ENCODE data around the gene OR2T33. TPM values are rescaled to one million over a fixed set of nuclear protein-coding genes. Genes with fewer than 3 reads are reported as not detected.

The OR2T33 gene
- total RNA-seq, 1 donor, result not detected

Other genes with a start within 250 kb of the OR2T33 start
- gene OR2L2, start 247.9 kb downstream of the OR2T33 start, total RNA-seq, result under 0.01 TPM
- not detected for gene OR2L3, start 231.1 kb downstream of the OR2T33 start, total RNA-seq
- gene OR2L13, start 182.8 kb downstream of the OR2T33 start, total RNA-seq, result 0.21 TPM
- not detected for gene OR2M5, start 132.8 kb downstream of the OR2T33 start, total RNA-seq
- 0.10 TPM for gene OR2M2, start 103.2 kb downstream of the OR2T33 start, total RNA-seq
- gene OR2M3, start 80.7 kb downstream of the OR2T33 start, total RNA-seq, result not detected
- gene OR2M4, start 46.6 kb downstream of the OR2T33 start, total RNA-seq, result not detected
- gene OR2T12, start 25.4 kb upstream of the OR2T33 start, total RNA-seq, result not detected
- gene OR2M7, start 46.6 kb upstream of the OR2T33 start, total RNA-seq, result not detected
- gene OR14C36, start 70.8 kb upstream of the OR2T33 start, total RNA-seq, result not detected
- not detected for gene OR2T4, start 83.7 kb upstream of the OR2T33 start, total RNA-seq
- gene OR2T6, start 97.8 kb upstream of the OR2T33 start, total RNA-seq, result not detected
- gene OR2T1, start 125.1 kb upstream of the OR2T33 start, total RNA-seq, result not detected
- 0.42 TPM for gene OR2T2, start 167.7 kb upstream of the OR2T33 start, total RNA-seq
- 0.42 TPM for gene OR2T3, start 195.4 kb upstream of the OR2T33 start, total RNA-seq
- gene OR2T5, start 210.6 kb upstream of the OR2T33 start, total RNA-seq, result 0.10 TPM
- gene OR2G6, start 230.1 kb upstream of the OR2T33 start, total RNA-seq, result 0.10 TPM